ENCODE data around the gene TOR2A.

DNA sequence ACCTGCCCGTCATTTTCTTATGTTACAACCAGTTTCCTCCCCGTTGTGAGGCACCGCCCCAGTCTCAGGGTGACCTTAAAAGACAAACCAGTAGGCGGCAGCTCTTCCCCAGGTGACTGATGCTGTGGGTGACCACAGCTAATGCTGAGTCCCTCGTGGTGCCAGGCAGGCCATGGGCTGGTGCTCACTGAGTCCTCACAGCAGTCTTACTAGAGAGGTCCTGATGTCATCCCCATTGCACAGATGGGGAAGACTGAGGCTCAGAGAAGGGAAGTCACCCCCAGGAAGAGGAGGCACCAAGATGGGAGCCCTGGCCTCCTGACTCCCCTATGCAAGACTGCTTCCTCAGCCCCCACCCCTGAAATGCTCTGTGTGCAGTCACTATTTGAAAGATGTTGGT lies 27.3 kb downstream of the TOR2A start:
- TF ChIP-seq, protein P1, sequence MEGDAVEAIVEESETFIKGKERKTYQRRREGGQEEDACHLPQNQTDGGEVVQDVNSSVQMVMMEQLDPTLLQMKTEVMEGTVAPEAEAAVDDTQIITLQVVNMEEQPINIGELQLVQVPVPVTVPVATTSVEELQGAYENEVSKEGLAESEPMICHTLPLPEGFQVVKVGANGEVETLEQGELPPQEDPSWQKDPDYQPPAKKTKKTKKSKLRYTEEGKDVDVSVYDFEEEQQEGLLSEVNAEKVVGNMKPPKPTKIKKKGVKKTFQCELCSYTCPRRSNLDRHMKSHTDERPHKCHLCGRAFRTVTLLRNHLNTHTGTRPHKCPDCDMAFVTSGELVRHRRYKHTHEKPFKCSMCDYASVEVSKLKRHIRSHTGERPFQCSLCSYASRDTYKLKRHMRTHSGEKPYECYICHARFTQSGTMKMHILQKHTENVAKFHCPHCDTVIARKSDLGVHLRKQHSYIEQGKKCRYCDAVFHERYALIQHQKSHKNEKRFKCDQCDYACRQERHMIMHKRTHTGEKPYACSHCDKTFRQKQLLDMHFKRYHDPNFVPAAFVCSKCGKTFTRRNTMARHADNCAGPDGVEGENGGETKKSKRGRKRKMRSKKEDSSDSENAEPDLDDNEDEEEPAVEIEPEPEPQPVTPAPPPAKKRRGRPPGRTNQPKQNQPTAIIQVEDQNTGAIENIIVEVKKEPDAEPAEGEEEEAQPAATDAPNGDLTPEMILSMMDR (IDR thresholded peaks at IDR 0.05) = no peak
- TF ChIP-seq POLR2A (IDR thresholded peaks at IDR 0.05) = no peak

Measured in thyroid gland (tissue), 4 donors.